Measurements from ENCODE around the gene RGS17. TPM values are rescaled to one million over a fixed set of nuclear protein-coding genes. Genes with fewer than 3 reads are reported as not detected.
"Not testable (repeated sequence)": the region's sequence is repeated elsewhere in the genome, so short reads cannot be mapped to it uniquely, and the experiment has no call there.

The RGS17 gene
- total RNA-seq, 1 experiment from 2014 or later = 0.58 TPM

GRCh38 chr6:152977556-152977955 lies 153.5 kb downstream of the RGS17 start:
- in situ Hi-C loops (cut with HindIII; ENCODE audit: low sequenced_read_pairs) = no loop called here

GRCh38 chr6:152976749-152977148 lies 154.3 kb downstream of the RGS17 start:
- DNase-seq (ENCODE audit: low spot score) = no peak
- in situ Hi-C loops (cut with HindIII; ENCODE audit: low sequenced_read_pairs) = no loop called here

More at GRCh38 chr6:152977556-152977955, 153.5 kb downstream of the RGS17 start:
- DNase-seq (ENCODE audit: low spot score) = no peak

- in situ Hi-C loops (cut with HindIII; ENCODE audit: low sequenced_read_pairs) = no loop called here
- no peak for DNase-seq (ENCODE audit: low spot score)
Measured at GRCh38 chr6:152975204-152975915, 155.7 kb downstream of the RGS17 start.

GRCh38 chr6:152973916-152974315 lies 157.2 kb downstream of the RGS17 start:
- no peak for DNase-seq (ENCODE audit: low spot score)
- in situ Hi-C loops (cut with HindIII; ENCODE audit: low sequenced_read_pairs) = no loop called here

- DNase-seq (ENCODE audit: low spot score) = no peak
- in situ Hi-C loops (cut with HindIII; ENCODE audit: low sequenced_read_pairs) = no loop called here
Measured at GRCh38 chr6:152969688-152970418, 161.2 kb downstream of the RGS17 start.

- DNase-seq (ENCODE audit: low spot score); in situ Hi-C loops (cut with HindIII; ENCODE audit: low sequenced_read_pairs): not testable (repeated sequence)
Measured at GRCh38 chr6:152966168-152966894, 164.8 kb downstream of the RGS17 start.

GRCh38 chr6:152959333-152959732 lies 171.7 kb downstream of the RGS17 start:
- in situ Hi-C loops (cut with HindIII; ENCODE audit: low sequenced_read_pairs) = no loop called here
- DNase-seq (ENCODE audit: low spot score) = no peak

- no peak for DNase-seq (ENCODE audit: low spot score)
- in situ Hi-C loops (cut with HindIII; ENCODE audit: low sequenced_read_pairs) = no loop called here
Measured at GRCh38 chr6:152957796-152958195, 173.3 kb downstream of the RGS17 start.

Other genes starting within 250 kb of the RGS17 start
- gene FBXO5, start 148.2 kb downstream of the RGS17 start, total RNA-seq (2014; rRNA removed; shearing (Covaris generic)) = 30.5 and 32.5 TPM in 2 replicates
- 8.0 and 29.1 TPM in 2 replicates for gene MTRF1L, start 128.6 kb downstream of the RGS17 start, total RNA-seq (2014; rRNA removed; shearing (Covaris generic))